OCI-M1 (cell line): ENCODE results near the gene UBE2O.

Experiments used
- DNase-seq: peaks from one replicate; lab custom pipeline; 2025; lab: John Stamatoyannopoulos, UW

The UBE2O gene

DNA sequence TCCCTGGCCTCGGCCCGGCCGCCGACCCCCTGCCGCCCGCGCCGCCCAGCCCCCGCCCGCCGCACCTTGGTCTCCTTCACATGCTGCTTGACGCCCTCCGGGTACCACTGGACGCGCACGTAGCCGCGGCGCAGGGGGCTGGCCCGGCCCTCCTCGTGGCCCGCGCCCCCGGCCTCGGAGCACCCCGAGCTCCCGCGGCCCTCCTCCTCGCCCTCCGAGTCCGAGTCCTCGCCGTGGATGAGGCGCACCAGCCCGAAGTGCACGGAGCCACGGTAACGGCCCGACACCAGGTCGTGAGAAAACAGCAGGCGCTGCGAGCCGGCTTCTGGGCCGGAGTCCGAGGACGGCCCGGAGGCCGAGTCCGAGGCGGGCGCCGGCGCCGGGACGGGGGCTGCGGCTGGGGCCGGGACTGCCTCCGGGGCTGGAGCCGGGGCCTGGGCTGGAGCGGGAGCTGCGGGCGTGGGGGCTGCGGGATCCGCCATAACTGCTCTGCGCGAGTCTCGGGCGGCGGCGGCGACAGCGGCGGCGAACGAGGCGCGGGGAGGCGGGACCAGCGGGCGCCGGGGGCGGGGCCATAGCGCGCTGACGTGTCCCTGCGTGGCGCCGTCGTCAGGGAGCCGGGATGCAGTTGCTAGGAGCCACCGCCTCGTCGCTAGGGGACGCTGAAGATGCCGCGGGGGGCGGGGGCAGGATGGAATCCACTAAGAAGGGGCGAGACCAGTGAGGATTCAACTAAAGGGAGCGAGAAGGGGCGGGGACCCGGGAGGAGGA lies at the start of gene UBE2O:
Gene UBE2O (minus strand): TSS at position 493 of the 771 bp plus-strand sequence. CDS start 11 bp downstream, at position 482.
- peak; percentile 91 for DNase-seq

DNA sequence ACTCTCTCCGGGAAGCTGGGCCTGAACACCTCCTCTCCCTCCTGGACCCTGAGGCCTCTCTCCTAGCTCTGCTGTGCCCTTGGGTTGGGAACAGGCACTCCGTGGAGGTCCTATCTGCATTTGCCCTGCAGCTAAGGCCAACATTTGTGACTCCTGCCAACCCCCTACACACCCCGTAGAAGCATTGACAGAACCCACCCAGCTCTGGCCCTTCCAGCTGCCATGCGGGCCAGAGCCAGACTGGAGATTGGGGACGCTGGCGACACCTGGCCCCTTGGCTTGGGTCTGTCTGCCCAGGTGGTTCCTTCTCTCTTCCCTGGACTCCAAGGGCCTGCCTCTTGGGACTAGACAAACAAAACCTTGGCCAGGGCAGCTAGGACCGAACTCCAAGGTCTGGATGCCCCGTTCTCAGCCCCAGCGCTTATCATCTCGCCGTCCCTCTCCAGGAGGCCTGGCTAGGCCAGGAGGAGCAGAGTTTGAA lies 48.9 kb upstream of the UBE2O start:
- no peak for DNase-seq

DNA sequence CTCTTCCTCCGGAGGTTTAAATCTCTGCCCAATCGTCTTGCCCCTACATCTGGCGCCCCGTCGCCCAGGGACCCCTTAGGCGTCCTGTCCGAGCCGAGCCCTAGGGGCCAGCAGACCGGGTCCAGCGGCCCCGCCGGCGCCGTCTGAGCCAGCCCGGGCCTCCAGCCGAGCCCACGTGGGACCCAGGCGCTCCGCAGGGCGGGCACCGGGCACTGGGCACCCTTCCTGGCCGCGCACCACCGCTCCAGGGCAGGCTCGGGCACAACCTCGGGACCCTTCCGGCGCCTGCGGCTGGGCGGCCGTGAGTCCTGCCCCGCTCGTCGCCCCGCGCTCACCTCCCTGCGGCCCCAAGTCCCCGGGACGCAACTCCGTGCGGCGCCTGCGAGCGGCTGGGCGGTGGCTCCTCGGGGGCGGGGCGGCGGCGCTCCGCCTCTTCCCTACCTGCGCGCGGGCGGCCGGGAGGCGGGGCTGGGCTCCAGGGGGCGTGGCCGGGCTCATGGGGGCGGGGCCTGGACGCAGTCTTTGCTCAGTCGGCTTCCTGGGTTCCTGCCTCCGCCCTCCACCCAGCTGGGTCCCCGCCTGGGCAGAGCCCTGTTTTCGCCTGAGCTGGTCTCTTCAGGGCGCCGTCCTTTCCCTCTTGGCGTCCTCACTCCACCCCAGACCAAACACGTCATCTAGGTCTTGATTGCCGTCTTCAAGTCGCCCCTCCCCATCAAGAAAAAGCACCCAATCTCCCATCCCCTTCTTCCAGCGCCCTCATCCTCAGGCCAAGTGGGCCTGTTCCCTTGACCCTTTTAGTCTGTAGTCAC lies 48.3 kb upstream of the UBE2O start, which contains the start of gene RHBDF2:
Gene RHBDF2 (minus strand): TSS at position 406 of the 809 bp plus-strand sequence. CDS start 19,899 bp downstream, outside the sequence.
- peak; percentile 77 for DNase-seq

DNA sequence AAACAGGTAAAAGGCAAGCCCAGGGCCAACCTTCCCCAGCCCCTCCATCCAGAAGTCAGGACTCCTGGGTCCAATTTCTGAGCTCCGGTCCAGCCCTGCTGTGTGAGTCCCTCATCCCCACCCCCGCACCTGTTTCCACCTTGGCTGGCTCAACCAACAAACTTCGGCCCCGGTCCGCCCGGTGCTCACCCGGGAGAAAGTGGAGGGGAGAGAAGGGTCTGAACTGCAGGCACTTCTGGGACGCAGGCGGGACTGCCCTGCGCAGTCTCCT lies 47.7 kb upstream of the UBE2O start:
- no peak for DNase-seq

DNA sequence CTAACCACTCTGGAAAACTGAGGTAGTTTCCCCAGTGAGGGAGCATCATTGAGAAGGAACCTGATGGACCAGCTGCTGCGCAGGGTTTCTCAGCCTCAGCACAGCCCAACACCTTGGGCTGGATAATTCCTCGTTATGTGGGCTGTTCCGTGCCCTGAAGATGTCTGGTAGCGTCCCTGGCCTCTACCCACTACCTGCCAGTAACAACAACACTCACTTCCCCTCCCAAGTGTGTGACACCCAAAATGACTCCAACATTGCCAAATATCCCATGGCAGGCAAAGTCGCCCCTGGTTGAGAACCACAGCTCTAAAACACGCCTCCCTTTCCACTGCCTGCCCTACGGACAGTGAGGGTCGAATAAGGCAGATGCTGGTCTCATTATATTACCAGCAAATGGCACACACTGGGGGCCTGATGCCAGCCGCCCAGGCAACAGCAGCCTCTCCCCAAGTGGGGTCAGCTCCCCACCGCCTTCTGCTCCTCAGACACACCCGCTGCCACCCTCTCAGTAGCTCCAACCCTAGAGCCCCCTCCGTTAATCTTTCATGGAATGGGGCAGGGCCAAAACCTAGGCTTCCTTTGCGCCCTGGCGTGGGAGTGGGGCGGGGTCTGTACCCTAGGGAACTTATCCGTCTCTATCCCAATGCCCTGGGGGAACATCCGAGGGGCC lies 47.3 kb upstream of the UBE2O start:
- no peak for DNase-seq

DNA sequence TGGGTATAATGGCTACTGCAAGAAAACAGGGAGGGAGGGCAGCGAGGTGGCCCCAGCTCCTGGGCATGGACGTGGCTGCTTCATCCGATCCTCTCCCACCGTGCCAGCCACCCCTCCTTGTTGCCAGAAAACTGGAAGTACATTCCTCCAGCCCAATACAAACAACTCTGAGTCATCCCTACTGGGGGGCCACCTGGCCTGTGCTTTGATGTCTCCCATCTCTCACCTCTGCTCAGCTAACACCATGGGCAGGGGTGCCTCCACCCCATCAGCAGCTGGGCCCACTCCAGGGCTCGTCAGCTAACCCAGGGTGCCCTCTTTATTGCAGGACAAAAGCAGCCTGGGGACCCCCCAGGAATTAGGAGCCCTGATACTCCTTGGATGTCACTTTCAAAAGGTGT lies 46.3 kb upstream of the UBE2O start:
- DNase-seq = no peak

DNA sequence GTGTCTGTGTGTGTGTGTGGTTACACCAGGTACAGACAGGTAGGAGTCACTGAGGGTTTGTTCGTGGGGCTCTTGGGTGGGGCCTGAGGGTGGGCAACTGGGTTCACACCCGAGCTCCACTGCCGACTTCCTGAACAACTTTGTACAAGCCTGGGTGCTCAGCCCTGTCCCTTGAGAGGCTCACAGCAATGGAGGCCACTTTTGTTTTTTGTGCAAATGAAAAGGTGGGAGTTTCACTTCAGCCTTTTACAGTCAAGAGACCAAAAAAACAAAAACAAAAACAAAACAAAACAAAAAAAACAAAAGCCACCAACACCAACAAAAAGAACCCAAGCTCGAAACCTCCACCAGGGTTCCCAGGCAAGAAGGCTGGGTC lies 45.9 kb upstream of the UBE2O start:
- DNase-seq = no peak

DNA sequence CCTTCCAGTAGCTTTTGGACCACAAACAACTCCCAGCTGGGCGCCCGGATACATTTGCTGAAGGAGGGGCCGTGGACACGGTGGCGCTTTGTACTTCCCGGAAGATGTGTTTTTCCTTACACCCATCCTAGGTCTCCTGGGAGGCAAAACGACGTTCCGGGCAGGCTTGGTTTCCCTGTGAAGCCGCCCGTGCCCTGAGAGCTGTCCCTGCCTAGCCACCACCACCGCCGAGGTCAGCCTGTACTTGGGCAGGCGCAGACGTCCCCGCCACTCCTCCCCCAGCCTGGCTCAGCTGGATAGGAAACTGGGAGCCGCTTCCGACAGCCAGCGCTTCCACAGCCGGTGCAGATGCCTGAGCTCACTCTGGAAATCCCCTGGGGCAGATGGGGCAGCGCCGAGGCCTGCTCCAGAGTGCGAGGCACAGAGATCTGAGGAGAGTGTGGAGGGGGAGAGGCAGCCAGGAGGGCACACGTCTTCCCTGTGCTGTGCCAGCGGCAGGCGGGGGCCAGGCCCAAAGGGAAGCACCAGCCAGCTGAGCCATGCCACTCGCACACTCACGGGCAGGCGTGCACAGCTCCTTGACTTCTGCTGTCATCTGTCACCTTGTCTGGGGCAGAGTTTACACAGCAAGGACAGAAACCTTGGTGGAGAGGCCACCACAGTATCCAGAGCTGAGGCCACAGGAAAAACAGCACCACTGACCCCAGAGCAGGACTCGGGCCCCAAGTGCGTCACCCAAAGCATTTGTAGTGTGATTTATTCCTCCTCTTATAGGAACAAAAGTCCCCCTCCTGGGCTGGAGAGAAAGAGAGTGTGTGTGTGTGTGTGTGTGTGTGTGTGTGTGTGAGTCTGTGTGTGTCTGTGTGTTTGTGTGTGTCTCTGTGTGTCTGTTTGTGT lies 45.3 kb upstream of the UBE2O start:
- DNase-seq = no peak

DNA sequence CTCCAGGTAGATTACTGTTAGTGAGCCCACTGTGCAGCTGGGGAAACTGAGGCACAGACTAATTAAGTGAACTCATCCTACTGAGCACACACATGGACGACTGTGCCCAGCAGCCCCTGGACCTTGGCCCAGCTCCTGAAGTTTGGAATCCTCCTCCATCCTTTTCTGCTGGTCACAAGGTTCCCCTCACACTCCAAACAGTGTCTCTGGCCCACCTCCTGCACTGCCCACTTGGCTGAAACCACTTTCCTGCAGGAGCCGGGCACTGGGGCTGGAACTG lies 44.7 kb upstream of the UBE2O start:
- no peak for DNase-seq

DNA sequence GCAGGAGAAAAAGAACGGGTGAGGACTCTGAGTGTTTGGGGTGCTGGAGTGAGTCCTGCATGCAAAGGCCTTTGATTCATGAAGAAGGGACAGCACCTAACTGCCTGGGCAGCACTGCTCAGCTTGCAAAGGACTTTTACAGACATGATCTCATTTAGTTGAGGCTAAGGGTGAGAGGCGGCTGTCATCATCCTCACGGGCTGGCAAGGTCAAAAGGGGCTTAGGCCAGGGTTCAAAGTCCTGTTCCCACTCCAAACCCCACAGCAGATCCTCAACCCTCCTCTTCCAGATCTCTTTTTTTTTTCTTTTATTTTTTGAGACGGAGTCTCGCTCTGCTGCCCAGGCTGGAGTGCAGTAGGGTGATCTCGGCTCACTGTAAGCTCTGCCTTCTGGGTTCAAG lies 43.5 kb upstream of the UBE2O start:
- no peak for DNase-seq

DNA sequence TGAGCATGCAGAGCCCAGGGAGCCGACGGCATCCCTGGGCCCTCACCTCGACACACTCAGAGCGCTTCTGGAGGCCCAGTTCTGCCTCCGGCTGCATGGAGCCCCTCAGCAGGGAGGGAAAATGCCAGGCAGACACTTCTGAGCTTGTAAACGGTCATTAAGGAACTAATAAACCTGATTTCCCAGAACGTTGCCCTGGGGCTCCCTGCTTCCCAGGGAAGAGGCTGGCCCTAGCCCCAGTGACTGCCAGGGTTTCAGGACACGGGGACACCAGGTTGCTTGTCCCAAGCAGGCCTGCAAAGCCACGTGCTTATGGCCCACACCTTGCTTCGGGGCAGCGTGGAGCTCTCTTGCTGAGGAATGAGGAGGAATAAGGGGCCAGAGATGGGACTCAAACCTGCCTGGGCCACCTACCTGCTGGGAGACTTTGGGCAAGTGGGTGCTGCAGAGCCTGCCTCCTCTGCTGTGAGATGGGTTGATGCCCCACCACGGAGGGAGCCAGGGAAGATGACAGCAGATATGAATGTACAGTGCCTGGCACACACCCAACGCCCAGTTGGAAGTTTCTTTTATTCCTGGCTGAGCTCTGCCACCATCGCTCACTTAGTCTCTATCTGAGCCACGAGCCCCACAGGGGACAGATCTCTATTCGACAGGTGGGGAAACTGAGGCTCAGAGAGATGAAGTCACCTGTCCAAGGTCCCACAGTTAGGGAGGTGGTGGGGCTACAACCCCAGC lies 42.9 kb upstream of the UBE2O start:
- no peak for DNase-seq

DNA sequence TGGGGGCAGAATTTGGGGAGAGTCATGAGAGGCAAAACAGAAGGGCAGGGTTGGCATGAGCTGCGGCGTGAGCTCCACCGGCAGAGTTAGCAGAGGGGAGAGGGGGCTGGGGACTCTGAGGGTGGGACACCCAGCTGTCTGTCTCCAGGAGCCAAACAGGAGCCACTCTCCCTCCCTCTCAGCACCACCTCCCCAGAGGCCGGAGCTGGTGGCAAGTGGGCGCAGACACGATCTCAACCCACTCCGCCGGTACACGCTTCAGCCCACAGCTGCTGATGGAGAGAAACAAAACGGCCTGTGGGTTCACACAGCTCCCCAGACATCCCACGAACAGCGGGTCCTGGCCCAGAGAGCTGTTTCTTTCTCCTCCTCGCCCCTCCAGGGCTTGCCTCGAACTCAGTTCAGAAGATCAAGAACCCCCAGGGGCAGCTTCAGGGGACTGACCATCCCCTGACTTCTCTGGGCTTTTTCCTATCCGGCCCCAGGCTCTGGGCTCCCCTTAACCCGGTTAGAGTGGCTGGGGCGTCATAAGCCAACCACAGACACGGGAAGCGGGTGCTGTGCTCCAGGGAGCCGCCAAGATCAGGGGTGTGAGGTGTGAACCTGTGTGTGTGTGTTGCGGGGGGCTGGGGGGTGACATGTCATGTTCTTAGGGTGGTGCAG lies 40.7 kb upstream of the UBE2O start:
- DNase-seq = no peak

DNA sequence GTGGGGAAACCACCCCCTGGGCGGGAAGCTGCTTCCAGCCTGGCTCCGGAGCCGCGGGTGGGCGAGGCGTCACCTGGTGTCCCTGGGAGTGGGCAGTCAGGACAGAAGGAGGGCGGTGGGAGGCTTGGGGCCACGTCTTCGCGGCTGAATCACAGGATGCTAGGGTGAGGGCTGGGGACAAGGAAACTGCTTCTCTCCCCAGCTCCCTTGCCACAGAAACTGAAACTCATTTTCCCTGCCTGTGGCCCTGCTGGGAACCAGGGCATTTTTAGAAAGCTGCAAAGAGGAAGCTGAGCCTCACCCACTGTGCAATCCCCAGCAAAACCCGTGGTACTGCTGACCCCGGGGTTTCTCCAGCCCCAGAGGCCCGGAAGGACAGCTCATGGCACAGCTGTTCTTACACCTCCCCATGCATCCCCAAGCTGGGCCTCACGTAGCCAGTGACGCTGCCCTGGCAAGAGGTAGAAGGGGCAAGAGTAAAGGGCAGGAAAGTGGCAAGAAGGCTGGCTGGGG lies 40.1 kb upstream of the UBE2O start:
- peak; percentile 70 for DNase-seq

DNA sequence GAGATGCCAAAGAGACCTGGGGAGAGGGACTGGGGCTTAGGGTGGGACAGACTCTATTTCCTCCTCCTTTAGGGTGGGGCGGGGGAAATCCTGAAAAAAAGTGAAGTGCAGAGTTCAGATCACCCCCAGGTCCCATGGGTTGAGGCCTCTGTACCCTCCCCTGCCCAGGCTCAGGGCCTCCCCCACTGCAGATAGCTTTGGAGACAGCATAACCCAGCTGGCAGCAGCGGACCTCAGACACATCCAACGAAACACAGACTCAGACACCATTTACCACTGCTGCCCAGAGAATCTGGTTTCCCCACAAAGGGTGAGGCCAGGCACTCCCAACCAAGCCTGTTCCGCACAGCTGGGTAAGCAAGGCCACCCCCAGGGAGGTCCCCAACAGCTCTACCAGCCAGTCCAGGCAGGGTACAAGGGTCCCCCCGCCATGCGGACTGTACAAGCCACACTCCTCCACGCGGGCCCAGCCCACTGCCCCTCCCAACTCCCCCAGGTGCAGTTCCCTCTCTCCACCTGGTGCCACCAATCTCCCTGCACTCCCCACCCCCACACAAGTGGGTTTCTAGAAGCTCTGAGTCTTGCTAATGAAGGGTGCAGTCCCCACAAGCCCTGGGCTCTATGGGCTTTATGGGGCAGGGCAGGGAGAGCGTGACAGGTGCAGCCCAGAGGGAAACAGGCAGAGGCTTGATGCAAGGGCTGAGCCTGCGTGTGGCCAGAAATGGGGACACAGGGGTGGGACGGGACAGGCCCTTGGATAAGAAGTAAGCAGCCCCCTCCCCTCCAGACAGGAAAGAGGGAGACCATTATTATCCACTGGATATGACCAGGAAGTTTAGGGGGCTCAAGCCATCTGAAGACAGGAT lies 39.4 kb upstream of the UBE2O start:
- DNase-seq = no peak

DNA sequence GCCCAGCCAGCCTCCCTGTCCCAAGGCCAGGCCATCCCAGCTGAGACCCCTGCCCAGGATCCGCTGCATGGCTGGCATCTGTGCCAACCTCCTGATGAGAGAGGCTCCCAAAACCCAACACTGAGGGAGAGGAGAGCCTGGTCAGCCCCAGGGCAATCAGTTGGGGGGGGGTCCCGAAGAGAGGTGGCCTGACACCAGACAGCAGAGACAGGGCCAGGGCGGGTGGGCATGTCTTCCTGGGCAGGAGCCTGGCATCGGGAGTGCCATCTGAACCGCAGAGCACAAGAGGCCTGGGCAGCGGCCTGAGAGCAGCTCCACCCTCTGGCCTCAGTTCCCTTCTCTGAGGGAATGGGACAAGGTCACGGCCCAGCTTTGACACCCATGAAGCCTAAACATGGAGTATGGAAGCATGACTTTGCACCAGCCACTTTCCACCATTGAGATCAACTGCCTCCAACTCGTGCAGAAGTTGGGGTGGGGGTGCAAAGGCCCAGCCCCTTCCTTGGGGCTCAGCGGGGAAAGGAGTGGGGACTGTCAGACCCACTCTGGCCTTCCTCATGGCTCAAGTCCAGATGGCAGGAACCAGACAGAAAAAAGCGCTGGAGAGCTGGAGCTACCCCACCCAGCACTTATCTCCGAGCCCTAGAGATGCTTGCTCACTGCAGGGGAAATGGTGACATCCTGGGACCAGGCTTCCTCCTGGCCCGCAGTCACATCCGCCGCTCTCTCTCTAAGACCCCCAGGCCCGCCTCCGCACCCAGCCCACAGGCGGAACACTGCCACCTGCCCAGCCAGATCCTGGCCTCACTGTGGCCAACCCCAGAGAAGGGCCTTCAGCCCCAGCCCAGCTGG lies 38.5 kb upstream of the UBE2O start:
- DNase-seq = no peak

DNA sequence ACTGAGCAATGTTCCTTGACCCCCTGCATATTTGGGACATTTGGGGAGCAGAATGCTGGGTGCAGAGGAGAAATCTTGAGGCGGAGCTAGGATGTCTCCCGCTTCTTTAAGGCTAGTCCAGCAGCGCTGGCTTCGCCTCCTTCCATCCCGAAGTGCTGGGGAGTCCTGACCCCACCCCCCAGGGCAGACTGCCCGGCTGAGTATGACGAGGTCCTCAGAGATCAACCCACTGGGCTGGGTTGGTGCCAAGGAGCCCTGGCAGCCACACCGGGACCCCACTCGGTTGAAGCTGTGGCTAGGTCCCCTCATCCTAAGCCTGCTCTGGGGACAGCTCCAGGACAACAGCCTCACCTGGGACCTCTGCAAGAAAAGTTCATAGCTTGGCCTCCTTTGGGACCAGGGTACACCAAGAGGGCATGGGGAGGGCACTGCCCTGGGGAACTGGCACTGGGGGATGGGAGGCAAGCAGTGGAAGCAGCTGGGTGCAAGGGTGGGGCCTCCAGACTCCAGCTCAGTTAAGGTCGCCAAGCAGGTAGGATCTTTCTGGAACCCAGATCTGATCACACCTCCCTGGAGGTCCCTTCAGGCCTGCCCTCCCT lies 37.3 kb upstream of the UBE2O start:
- no peak for DNase-seq

DNA sequence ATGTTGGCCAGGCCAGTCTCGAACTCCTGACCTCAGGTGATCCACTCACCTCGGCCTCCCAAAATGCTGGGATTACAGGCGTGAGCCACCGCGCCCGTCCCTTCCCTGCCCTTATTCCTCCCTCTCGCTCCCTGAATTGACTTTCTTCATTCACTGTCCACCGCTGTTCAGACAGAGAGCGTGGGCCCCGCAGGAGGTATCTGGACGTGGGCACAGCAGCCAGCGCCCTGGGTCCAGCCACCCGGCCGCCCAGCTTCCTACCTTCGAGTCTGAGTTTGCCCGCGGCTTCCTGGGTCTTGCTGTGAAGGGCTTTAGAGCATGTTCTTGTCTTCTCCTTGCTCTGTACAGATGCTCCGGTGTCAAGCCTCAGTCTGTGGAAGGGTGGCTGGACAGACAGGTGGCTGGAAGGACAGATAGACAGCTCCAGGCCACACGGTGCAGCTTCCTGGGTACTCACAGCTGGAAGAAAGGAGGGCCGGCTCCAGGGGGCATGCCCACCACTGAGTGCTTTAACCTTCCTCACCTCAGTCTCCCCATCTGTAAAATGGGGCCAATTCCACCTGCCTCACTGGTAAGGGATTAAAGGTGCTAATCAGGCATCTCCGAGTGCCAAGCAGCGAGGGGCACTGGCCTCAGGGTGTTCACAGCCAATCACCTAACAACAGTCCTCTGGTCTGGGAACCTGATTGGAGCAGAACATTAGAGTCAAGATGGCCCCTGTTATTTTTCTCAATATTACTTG lies 34.7 kb upstream of the UBE2O start:
- DNase-seq = no peak

DNA sequence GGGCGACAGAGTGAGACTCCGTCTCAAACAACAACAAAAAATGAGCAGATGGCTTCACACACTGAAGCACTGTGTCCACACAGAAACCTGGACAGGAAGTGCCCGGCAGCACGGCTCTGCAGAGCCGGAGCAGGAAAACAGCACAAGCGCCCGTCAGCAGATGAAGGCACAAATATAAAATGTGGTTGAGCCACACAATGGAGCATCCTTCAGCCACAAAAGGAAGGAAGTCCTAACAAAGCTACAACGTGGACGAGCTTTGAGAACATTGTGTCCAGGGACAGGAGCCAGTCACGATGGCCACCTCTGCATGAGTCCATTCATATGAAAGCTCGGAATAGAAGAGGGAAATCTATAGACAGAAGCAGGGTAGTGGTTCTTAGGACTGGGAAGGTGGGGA lies 32.6 kb upstream of the UBE2O start:
- DNase-seq = no peak
